Activated T-cell treated with anti-CD3 and anti-CD28 coated beads for 4 hours (primary cell): ENCODE measurements around the gene MEGF6.

Source experiments
- DNase-seq: peaks from one replicate; pipeline ENCODE4 v3.0.0-alpha.2; 2020

The MEGF6 gene

GRCh38 chr1:3642919-3643675, 31.8 kb upstream of the MEGF6 start:
- DNase-seq = no peak

GRCh38 chr1:3641816-3642215, 30.5 kb upstream of the MEGF6 start:
- no peak for DNase-seq

- DNase-seq = no peak
Observed at GRCh38 chr1:3641046-3641760, 29.9 kb upstream of the MEGF6 start.

- no peak for DNase-seq
Observed at GRCh38 chr1:3640121-3640837, 29.0 kb upstream of the MEGF6 start.

- no peak for DNase-seq
Observed at GRCh38 chr1:3639397-3639911, 28.1 kb upstream of the MEGF6 start.

- no peak for DNase-seq
Observed at GRCh38 chr1:3638676-3639075, 27.4 kb upstream of the MEGF6 start.

- no peak for DNase-seq
Observed at GRCh38 chr1:3638027-3638426, 26.7 kb upstream of the MEGF6 start.

GRCh38 chr1:3636531-3636930, 25.2 kb upstream of the MEGF6 start:
- DNase-seq = no peak

GRCh38 chr1:3636080-3636479, 24.8 kb upstream of the MEGF6 start:
- no peak for DNase-seq

GRCh38 chr1:3634059-3634800, 22.9 kb upstream of the MEGF6 start:
- no peak for DNase-seq

GRCh38 chr1:3633344-3634058, 22.2 kb upstream of the MEGF6 start:
- DNase-seq = no peak

- no peak for DNase-seq
Observed at GRCh38 chr1:3632716-3633343, 21.5 kb upstream of the MEGF6 start.

GRCh38 chr1:3632298-3632697, 21.0 kb upstream of the MEGF6 start:
- DNase-seq = no peak

- no peak for DNase-seq
Observed at GRCh38 chr1:3631320-3632260, 20.3 kb upstream of the MEGF6 start.

- DNase-seq = no peak
Observed at GRCh38 chr1:3630914-3631313, 19.6 kb upstream of the MEGF6 start.

- no peak for DNase-seq
Observed at GRCh38 chr1:3630161-3630611, 18.9 kb upstream of the MEGF6 start.

GRCh38 chr1:3629561-3630160, 18.4 kb upstream of the MEGF6 start:
- DNase-seq = no peak

GRCh38 chr1:3628445-3628844, 17.1 kb upstream of the MEGF6 start:
- DNase-seq = no peak

- DNase-seq = no peak
Observed at GRCh38 chr1:3627515-3628253, 16.4 kb upstream of the MEGF6 start.
